GM21717 (cell line): Measurements from ENCODE around the gene PBXIP1.

Experiments
- ATAC-seq: cut with Tn5 transposase; IDR thresholded peaks from one replicate; pipeline ENCODE4 v1.9.1; 2021; ENCODE audit warnings: mild to moderate bottlenecking, moderate library complexity; ENCODE audit not compliant: unreplicated experiment

PBXIP1 gene

DNA sequence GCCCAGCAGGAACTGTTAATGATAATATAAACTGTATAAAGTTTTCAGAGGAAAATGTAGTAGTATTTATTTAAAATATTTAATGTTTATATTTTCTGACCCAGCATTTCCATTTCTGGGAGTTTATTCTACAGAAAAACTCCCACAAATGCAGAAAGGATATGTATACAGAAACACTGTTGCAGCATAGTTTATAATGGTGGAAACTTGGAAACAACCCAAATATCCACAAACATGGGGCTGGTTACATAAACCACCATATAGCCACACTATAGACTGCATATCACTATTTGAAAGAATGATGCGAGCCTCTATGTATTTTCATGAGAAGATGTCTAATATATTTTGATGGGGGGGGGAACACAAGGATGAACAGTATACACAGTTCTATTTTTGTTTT is 54.3 kb downstream of the PBXIP1 start:
- no peak for ATAC-seq

DNA sequence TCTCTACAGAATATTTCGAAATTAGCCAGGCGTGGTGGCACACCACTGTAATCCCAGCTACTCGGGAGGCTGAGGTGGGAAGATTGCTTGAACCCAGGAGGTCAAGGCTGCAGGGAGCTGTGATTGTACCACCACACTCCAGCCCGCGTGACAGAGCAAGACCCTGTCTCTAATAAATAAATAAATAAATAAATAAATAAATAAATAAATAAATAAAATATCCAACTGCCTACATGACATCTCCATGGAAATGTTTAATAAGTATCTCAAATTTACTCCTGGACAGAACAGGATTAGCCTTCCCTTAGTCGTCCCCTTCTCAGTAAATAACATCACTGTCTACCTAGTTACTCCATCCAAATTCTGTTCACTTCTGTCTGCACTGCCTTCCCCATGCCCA is 56.9 kb downstream of the PBXIP1 start:
- ATAC-seq, result no peak

DNA sequence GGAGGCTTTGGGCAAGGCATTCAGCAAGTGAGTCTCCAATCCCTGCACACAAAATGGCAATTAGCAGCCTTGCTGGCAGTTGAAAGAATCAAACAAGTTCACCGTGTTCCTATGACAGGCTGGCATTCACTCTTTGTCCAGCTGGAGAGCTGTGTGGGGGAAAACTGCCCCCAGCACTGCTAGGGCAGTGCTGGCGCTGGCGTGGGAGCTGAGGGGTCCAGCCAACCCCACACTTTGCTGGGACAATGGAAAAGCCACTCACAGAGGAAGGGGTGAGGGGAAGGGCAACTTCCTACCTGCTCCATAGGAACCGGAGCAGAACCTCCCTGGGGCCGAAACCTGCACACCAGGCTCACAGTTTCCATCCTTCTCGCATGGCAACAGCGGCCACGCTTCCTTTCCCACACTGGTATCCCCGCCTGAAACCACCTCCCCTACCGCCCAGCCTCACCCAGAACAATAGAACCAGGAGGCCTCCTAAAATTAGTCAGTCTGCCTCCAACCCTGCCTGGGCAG is 59.1 kb downstream of the PBXIP1 start:
- no peak for ATAC-seq

DNA sequence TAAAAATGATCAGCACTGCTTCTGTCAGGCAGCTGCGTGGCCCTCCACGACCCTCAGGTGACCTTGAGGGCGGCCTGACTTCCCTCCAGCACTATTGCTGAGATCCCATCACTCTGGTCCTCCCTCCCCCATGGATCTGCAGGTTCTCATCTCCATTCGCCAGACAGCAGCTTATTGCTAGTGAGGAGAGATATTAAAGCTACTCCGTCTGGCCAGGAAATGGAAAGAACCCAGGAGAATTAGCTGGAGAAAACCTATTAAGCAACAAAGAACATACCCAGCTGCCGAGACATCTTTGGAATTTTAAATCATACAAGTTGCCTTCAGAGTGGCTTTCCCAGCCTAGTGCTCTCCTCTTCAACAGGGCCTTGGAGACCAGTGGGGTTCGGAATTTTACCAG is 60.1 kb downstream of the PBXIP1 start:
- no peak for ATAC-seq
